H1 (cell line): ENCODE measurements around the gene OPALIN. TPM values are rescaled to one million over a fixed set of nuclear protein-coding genes. Genes with fewer than 3 reads are reported as not detected.

ENCODE experiments used
- SIX5 ChIP-seq: IDR thresholded peaks from 2 replicates; pipeline ENCODE4 v1.6.1; 2011; ENCODE audit warnings: mild to moderate bottlenecking, low read depth, low read length
- polyA plus RNA-seq, 7 experiments: library from polyadenylated mRNA; depleted of rRNA in 3 of 7; stranded (reverse) in 5 of 7; unstranded in 2 of 7; fragments of >200 nt in 5 of 7; fragments of 200-250 nt in 2 of 7; gene quantifications; 1 replicate in 5 of 7; 2 replicates in 1 of 7; 4 replicates in 1 of 7; pipeline versions ENCODE4 v1.2.1 to v1.2.3, GENCODE V29; 2011 to 2013; ENCODE audit warnings: missing spikeins in 2 of 7, mixed read lengths in 2 of 7
- total RNA-seq: library from RNA; stranded (reverse); fragmentation: NEBNext Ultra II Directional; extraction: Animal tissue kit (Norgen Biotek cat#: 25700); gene quantifications from 2 replicates; pipeline ENCODE4 v1.2.1, GENCODE V29; 2021

The OPALIN gene
- total and polyA plus RNA-seq, 2 of the 8 experiments (the other 6 are each of a cell fraction or from before 2014, with no cell fraction given), result 0.03 TPM; not detected in 1

GRCh38 chr10:96374985-96375830 lies 16.4 kb upstream of the OPALIN start (continued):
- no peak for TF ChIP-seq SIX5
